ENCODE measurements around the gene FMC1.

Gene FMC1

DNA sequence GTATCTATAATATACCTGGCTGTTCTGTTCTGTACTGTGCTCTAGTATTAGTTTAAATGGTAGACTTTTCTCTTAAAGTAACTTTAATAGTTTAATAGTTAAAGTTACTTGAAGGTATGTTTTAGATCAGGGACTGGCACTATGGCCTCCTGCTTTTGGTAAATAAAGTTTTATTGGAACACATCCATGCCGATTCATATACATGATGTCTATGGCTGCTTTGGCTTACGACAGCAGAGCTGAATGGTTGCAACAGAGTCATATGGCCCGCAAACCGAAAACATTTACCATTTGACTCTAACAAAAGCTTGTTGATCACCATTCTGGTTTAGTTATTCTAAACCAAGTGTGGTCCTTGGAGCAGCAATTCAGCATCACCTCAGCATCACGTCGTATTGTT, 25.3 kb downstream of the FMC1 start:
- POLR2A ChIA-PET = no interaction called here
- CTCF ChIA-PET = interaction anchor here (1.0 to 1.8 kb wide), 3 partner anchors 9 to 68 kb away, joined by 3 to 6 read pairs (median 5); no protein-coding TSS in a partner anchor
- TF ChIP-seq CTCF (IDR thresholded peaks at IDR 0.05; ENCODE audit: insufficient read depth, low read length, missing control alignments) = no peak

DNA sequence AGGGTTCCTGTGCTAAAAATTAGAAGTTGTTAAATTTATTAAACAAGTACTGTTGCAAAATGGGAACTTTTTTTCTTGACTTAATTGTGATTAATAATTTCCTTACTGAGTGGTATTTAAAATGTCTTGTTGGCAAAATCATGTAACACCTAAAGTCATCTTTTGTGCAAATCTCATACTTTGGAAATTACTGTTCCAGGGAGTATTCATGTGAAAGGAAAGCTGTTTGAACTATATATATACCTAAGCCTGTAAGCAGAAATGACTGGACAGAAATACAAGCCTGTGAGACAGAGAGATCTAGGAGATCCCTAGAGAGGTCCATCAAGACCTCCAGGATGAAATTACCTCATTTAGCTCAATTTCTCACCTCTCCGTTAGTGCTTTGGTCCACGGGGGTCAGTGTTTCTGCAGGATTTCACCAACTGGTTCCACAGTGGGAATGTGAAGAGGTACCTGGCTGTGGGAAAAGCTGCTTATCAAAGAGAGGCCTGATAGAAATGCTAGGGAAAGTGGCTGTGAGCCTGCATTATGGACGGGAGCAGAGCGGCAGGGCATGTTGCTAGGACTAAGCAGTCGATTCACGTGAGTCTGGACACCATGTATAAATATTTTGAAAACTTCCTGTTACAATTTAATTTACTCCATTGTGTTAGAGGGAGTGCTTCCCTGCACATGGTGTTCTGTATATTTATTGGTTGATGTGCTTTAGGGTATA, 26.5 kb downstream of the FMC1 start:
- DNase-seq (ENCODE audit: low read depth, low spot score) = no peak
- no peak overlapping the region for H3K4me3 ChIP-seq (ENCODE audit: low read depth, low read length)
- ChIA-PET CTCF (no interaction called here), POLR2A (no interaction called here)
- TF ChIP-seq CTCF (IDR thresholded peaks at IDR 0.05; ENCODE audit: insufficient read depth, low read length, missing control alignments) = no peak

More for the DNA sequence above, 25.3 kb downstream of the FMC1 start:
- DNase-seq (ENCODE audit: low read depth, low spot score) = no peak
- no peak overlapping the region for H3K4me3 ChIP-seq (ENCODE audit: low read depth, low read length)

DNA sequence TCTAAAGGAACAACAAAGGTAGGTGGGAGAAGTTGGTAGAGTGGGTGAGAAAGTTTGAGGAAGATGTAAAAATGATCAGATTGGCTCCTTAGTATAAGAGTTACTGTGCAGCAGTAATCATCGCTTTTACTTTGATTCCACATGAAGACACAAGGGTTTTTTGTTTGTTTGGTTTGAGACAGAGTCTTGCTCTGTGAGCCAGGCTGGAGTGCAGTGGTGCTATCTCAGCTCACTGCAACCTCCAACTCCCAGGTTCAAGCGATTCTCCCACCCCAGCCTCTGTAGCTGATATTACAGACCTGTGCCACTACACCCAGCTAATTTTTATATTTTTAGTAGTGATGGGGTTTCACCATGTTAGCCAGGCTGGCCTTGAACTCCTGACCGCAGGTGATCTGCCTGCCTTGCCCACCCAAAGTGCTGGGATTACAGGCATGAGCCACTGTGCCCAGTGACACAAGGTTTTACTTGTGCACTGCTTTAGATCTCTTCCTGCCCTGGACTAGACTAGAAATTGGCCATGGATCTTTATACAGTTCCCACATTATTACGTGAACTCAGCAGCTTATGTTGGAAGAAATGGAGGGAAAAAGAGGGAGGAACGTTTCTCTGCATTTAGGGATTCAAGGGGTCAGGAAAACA, 29.3 kb downstream of the FMC1 start:
- no peak for DNase-seq (ENCODE audit: low read depth, low spot score)
- ChIA-PET CTCF (interaction anchor here (2.2 kb wide), 1 partner anchor 64 kb away, joined by 9 read pairs; no protein-coding TSS in a partner anchor), POLR2A (interaction anchor here (0.6 to 1.0 kb wide), 2 partner anchors 11 to 421 kb away, joined by 4 to 6 read pairs; partner anchors contain the start of gene LUC7L2)
- no peak for TF ChIP-seq CTCF (IDR thresholded peaks at IDR 0.05; ENCODE audit: insufficient read depth, low read length, missing control alignments)
- H3K4me3 ChIP-seq (ENCODE audit: low read depth, low read length) = no peak overlapping the region

GRCh38 chr7:139370943-139371313, 29.8 kb downstream of the FMC1 start:
- POLR2A ChIA-PET = interaction anchor here (1.0 kb wide), 1 partner anchor 11 kb away, joined by 4 read pairs; the partner anchor contains the start of gene LUC7L2
- no peak for DNase-seq (ENCODE audit: low read depth, low spot score)
- no peak overlapping the region for H3K4me3 ChIP-seq (ENCODE audit: low read depth, low read length)
- CTCF ChIA-PET = interaction anchor here (2.2 kb wide), 1 partner anchor 63 kb away, joined by 9 read pairs; no protein-coding TSS in a partner anchor
- TF ChIP-seq CTCF (IDR thresholded peaks at IDR 0.05; ENCODE audit: insufficient read depth, low read length, missing control alignments) = no peak

GRCh38 chr7:139374246-139374645, 33.1 kb downstream of the FMC1 start:
- CTCF ChIA-PET = no interaction called here
- no peak for TF ChIP-seq CTCF (IDR thresholded peaks at IDR 0.05; ENCODE audit: insufficient read depth, low read length, missing control alignments)
- no peak overlapping the region for H3K4me3 ChIP-seq (ENCODE audit: low read depth, low read length)
- no peak for DNase-seq (ENCODE audit: low read depth, low spot score)
- POLR2A ChIA-PET = no interaction called here

GRCh38 chr7:139382439-139382838, 41.3 kb downstream of the FMC1 start:
- DNase-seq (ENCODE audit: low read depth, low spot score) = no peak
- no peak overlapping the region for H3K4me3 ChIP-seq (ENCODE audit: low read depth, low read length)
- ChIA-PET POLR2A (no interaction called here), CTCF (no interaction called here)
- no peak for TF ChIP-seq CTCF (IDR thresholded peaks at IDR 0.05; ENCODE audit: insufficient read depth, low read length, missing control alignments)

Data from AG04449 (cell line).